HG03280 (cell line): ENCODE data around the gene RNF115.
"Not testable (repeated sequence)": the region's sequence is repeated elsewhere in the genome, so short reads cannot be mapped to it uniquely, and the experiment has no call there.

Experiments used
- ATAC-seq: cut with Tn5 transposase; IDR thresholded peaks from one replicate; pipeline ENCODE4 v1.9.1; 2021; ENCODE audit warnings: mild to moderate bottlenecking, moderate library complexity; ENCODE audit not compliant: unreplicated experiment

Gene RNF115

DNA sequence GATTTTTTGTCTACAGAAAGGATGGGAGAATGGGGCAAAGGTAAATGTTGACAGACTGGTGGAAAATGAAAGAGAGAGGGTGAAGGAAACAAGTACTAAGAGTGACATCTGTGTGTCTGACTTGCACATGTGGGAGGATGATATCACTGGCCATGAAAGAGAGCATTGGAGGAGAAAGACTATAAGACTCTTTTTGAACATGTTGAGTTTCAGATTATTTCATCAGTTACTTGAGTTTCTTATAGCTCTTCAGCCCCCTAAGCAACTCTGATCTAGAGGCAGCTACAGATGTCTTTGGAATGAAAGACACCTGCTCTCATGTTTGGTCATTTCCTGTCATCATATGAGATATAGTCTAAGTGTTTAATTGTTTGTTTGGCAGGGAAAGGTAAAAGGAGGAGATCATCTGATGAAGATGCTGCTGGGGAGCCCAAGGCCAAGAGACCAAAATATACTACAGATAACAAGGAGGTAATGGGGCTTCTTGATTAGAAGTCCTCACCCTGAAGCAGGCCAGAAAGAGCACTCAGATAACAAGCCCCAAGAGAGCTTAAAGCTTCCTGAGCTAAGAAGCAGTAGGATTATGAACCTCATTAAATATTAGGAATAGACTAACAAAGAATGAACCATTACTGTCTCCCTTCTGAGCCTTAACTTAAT, 4.6 kb upstream of the RNF115 start:
- no peak for ATAC-seq

DNA sequence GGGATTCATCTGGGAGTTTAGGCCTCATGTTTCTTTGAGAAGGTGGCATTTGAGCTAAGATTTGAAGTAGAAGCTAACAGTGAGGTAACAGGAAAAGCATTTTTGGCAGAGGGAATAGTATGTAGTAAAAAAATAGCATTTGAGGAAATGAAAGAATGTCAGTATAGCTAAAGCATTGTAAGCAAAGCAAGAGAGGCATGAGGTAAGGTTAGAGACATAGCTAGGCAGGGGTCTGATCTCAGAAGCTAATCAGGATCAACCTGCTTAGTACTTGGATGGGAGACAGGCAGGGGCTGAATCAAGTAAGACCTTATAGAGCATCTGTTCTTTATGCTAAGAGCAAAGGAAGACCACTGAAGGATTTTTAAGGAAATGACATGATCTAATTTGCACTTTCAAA, 4.1 kb upstream of the RNF115 start:
- no peak for ATAC-seq

DNA sequence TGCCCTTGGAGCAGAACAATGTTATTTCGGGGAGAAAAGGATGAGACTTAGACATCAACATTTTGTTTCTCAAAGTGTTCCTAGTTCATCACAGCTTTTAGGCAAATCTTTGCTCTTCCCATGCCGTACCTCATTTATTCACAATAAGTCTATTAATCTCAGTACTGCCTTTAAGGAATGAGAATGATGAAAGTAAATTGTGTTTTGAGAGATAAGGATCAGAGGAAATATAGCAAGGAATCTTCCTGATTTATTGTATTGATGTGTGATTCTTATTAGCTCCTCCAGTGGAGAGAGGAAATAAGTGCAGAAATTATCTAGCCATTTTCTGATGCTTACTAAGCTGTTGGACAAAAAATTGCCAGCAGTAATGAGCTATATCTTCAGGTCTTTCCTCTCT, 2.1 kb upstream of the RNF115 start:
- no peak for ATAC-seq

DNA sequence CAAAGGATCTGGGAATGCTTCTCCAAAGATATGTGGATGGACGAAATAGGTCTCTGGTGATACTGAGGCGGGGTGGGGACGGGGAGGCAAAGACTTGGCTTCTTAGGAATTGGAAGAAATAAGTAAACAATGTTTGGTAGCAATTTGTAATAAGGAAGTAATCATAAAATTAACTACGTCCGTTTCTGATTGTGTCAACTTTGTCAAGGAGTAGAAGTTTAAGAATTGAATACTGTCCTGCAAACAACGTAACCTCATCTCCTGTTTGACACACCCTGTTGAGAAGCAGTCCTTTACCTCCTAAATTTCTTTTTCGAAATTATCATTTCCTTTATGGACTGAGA, 576 bp upstream of the RNF115 start:
- no peak for ATAC-seq

DNA sequence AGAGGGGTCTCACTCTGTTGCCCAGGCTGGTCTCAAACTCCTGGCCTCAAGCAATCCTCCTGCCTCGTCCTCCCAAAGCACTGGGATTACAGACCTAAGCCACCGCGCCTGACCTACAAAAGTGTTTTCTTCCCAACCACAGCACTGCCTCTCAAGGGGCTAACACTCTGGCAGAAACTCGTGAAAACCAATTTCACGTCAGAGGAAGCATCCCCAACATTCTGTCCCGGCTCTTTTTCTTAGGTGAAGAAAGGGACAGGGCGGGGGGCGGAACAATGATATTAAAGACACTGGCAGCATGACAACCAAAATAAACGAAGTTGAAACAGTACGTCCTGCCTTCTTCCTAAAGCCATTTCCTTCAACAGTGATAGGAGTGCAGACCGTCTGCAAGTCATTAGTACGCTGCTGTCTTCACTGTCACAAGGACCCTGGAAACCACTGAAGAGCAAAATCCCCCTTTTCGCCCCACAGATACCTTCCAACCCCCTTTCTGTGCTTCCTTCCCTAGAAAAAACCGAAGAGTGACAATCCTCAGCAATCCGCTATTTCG, 1.0 kb downstream of the RNF115 start:
- not testable (repeated sequence) for ATAC-seq

DNA sequence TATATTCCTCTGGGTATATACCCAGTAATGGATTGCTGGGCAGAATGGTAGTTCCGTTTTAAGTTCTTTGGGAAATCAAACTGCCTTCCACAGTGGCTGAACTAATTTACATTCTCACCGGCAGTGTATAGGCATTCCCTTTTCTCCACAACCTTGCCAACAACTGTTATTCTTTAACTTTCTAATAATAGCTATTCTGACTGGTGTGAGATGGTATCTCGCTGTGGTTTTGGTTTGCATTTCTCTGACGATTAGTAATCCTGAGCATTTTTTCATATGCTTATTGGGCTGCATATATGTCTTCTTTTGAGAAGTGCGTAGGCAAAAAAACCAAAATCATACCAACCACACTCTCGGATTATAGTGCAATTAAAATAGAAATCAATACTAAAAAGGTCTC, 5.8 kb downstream of the RNF115 start:
- not testable (repeated sequence) for ATAC-seq

DNA sequence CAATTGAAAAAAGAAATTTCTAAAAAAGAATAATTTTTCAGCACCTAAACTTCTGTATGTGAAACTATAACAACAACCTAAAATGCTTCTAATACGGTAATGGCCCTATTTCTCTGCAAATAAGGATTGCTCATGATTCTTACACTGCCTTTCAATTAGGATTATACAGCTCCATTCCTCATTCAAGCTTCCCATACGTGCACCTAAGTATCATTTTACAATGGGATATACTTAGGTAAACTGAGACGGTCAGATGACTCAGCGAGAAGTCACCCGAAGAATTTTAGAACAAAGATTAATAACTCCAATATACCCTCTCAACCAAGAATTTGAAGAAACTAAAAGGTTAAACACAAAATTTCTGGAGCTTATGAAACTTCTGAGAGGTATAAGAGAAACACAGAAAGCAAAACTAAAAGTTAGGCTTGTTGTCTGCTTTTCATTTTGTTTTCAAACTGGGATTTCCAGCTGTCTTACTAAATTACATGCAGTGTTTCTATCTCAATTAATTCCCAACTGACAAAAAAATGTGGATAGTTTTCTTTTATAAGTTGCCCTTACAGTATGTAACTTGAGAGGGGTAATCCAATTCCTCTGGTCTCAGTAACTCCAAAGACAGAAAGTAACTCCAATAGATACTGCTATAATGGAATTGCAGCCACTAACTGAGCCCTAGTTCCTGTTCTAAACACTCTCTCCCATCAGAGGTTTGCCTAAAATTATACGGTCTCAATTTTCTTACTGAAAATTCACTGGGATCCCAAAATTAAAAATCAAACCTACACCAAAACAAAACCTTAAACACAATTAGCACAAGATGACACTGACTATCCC, 10.7 kb downstream of the RNF115 start:
- ATAC-seq, result not testable (repeated sequence)

DNA sequence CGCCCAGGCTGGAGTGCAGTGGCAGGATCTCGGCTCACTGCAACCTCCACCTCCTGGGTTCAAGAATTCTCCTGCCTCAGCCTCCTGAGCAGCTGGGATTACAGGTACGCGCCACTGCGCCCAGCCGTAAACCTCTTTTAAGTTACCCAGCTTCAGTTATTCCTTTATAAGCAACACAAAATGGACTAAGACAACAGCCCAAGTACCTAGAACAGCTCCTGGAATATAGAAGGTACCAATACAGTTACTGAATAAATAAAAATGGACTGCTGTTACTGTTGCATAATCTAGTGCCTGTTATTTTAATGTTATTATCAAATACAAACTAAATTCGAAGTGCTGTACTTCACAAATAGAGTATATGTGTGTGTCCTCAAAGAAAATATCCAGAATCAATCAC, 17.1 kb downstream of the RNF115 start:
- ATAC-seq, result no peak

DNA sequence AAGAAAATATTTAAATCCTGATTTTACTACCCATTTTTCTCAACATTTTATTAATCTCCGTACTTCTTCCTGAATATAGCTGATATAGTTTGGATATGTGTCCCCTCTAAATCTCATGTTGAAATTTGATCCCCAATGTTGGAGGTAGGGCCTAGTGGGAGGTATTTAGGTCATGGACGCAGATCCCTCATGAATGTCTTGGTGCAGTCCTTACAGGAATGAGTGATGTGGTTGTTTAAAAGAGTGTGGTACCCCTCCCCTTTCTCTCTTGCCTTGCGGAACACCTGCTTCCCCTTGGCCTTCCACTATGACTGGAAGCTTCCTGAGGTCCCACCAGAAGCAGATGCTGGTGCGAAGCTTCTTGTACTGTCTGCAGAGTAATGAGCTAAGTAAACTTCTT, 17.5 kb downstream of the RNF115 start:
- no peak for ATAC-seq

DNA sequence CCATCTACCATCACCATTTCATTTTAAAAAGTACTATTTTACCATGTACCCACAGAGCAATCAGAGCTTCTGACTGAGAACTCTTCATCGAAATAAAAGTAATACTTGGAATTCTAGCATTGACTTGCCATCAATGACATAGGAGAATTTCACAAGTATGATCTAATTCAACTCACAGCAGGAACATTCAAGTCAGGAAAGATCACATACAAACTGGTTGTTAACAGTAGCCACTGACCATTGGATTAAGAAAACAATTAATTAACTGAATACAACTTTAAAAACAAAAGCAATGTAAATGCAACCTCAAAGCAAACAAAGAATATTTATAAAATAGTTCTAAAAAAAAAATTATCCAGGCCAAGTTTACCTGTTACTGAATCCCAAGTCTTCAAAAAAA, 18.8 kb downstream of the RNF115 start:
- ATAC-seq, result no peak

DNA sequence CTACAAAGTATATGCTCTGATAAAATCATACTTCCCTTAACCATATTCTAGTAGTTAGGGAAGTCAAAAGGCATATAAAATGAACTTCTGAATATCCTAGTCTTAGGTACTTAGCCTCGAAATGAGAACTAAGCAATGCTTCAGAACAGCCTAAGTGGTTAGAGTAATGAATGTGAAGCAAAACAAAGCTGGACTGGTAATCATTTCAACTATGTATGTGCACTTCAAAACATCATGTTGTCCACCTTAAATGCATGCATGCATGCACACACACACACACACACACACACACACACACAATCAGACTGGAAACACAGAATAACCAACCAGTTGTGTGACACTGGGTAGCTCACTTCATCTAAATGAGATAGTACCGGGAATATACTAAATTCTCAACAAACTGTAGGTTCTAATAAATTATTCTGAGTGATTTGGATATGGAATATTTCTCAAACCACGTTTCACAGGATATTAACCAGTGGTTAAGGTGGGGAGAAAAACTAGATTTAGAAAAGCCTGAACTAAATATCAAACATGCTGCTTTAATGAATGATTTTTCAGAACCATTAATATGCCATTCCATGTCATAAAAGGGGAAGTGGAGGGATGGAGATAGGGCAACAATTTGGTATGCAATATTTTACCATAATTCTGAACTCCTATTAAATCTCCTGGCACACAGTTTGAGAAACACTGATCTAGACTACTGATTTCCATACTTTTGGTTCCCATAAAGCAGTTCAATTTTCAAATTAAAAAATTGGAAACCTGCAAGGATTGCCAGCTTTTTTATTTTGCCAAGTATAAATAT, 19.5 kb downstream of the RNF115 start:
- ATAC-seq, result no peak

DNA sequence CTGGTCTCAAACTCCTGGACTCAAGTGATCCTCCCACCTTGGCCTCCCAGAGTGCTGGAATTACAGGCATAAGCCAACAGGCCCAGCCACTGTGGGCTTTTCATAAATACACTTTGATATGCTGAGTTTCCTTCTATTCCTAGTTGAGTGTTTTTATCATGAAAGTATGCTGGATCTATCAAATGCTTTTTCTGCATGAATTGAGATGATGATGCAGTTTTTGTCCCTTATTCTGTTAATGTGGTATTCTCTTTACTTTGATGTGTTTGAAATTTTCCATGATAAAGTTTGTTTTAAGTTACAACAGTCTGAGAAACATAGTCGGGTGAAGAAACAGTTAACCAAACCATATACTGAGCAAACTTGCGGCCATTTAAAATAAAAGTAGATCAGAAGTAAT, 24.1 kb downstream of the RNF115 start:
- ATAC-seq, result no peak

DNA sequence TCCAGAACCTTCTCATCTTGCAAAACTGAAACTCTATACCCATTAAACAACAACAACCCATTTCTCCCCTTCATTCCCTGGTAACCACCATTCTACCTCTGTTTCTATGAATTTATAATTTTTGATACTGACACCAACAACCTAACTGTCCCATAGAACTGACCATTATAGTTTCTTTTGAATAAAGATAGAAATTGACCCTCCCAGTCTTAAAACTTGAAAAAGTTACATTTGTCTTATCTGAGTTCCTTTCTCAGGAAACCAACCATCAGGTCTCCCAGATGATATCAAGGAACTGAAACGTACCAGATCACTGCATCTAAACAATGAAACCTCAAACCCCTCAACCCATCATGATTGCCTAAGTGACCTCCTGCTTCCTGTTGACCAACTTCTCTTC, 27.1 kb downstream of the RNF115 start:
- no peak for ATAC-seq

DNA sequence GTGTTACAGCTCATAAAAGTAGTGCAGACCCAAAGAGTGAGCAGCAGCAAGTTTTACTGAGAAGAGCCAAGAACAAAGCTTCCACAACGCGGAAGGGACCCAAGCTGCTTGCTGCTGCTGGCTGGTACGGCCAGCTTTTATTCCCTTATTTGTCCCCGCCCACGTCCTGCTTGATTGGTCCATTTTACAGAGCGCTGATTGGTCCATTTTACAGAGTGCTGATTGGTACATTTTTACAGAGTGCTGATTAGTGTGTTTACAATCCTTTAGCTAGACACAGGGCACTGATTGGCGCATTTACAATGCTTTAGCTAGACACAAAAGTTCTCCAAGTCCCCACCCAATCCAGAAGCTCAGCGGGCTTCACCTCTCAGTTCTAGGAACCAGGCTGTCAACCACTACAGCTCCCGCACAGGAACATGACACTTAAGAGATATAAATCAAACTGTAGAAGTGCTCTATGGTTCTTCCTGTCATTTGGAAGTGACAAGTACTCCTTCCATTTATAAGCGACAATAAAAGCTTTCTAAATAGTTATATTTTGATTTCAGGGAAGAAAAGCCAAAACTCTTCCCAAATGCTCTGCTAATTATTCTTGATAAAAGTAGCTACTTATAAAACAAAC, 28.5 kb downstream of the RNF115 start:
- no peak for ATAC-seq

DNA sequence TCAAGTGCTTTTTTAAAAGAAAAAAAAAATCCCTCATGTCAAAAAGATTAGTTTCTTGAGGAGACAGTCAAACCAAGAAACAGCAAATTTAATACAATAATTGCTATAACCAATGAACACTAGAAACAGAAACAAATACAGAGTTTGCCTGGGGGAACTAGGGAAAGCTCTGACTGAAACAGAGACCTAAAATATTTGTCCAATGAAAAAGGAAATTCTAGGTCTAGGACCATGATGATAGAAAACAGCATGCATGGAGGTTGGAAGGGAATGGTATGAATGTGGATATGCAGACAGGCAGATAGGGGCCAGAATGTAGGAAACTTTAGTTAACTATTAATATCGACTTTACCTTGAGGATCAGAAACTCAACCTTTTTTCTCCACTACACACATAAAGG, 31.4 kb downstream of the RNF115 start:
- ATAC-seq, result no peak

DNA sequence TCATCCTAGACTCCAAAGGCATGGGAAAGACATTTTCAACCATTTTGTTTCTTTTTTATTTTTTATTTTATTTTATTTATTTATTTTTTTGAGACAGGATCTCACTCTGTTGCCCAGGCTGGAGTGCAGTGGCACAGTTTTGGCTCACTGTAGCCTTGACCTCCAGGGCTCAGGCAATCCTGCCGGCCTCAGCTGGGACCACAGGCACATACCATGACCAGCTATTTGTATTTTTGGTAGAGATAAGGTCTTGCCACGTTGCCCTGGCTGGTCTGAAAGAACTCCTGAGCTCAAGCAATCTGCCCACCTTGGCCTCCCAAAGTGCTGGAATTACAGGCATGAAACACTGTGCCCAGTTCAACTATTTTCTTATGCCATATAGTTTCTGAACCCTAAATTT, 32.0 kb downstream of the RNF115 start:
- ATAC-seq, result not testable (repeated sequence)

DNA sequence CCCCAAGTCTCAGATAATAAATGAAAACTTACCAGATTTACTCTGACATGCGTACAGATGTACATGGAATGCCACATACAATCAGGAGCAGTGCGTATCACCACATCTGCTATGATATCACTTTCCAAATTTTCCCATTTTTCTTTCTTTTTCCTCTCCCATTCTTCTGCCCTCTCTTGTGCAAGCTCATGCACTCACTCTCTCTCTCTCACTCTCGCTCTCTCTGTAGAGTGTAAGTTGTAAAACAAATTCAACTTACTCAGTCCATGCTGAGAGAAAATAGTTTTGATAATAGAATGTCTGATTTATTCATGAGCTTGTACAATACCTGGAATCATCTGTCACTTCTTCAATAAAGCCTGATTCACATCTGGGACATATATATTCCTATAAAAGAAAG, 35.3 kb downstream of the RNF115 start:
- no peak for ATAC-seq

DNA sequence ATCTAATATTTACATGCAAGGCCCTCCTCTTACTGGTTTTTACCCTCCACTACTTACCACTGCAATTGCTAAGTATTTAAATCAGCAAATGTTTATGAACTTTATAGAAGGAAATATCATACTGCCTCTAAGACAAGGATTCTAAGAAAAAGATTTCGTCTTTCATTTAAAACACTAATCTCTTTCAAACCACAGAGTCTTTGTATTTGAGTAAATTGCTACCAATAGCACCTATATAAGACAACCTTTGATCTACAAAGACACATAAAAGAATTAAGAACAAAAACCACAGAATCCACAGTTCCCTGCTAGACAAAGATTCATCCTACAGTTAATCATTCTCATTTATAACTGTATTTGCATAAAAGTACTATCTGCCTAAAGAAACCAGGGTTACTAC, 37.6 kb downstream of the RNF115 start:
- ATAC-seq, result no peak

DNA sequence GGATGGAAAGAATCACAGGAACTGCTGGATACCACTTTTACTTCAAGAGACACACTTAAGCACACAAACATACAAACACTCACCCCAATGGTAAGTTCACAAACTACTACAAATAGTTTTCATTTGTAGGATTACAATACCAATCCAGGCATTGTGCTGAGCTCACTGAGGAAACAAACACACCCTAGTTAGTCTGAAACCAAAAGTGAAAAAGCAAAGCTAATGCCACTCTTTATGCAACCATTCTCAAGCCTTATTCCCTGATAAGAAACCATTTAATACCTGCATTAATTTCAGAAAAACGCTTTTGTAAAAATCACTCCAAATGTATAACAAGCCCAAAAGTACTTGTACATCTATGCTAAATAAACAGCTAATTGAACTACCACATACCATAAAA, 38.3 kb downstream of the RNF115 start:
- ATAC-seq, result no peak

DNA sequence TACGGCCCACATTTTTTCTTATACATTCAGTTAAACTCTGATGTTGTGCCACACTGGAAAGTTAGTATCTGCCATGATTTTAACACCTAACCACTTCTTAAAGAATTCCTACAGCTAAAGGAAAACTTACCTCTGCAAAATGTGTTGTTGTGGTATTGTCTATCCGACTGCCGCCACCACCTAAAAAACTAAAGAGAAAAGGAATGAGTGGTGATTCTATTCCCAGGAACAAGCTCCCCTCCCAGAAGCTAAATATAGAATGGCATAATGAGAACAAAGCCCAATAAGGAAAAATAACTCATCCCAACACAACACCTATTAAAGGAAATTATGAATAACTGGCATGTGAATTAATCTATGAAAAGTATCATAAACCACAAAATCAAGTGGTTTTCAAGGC, 39.5 kb downstream of the RNF115 start:
- no peak for ATAC-seq
